ENCODE results near the gene CACNA1C.

The CACNA1C gene

DNA sequence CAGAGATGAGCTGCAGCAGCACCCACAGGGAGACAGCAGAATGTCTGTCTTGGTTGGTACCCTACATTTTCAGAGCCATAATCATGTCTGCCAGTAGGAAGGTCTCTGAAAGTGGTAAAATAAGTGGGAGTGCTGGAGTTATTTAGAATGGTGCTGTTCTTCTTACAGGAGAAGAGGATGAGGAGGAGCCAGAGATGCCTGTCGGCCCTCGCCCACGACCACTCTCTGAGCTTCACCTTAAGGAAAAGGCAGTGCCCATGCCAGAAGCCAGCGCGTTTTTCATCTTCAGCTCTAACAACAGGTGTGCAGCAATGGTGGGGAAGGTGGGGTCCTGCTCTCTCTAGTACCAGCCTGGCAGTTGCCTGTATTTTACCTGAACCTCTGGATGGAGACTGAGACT lies 540.3 kb downstream of the CACNA1C start:
- no peak for DNase-seq (ENCODE audit: low read depth)

DNA sequence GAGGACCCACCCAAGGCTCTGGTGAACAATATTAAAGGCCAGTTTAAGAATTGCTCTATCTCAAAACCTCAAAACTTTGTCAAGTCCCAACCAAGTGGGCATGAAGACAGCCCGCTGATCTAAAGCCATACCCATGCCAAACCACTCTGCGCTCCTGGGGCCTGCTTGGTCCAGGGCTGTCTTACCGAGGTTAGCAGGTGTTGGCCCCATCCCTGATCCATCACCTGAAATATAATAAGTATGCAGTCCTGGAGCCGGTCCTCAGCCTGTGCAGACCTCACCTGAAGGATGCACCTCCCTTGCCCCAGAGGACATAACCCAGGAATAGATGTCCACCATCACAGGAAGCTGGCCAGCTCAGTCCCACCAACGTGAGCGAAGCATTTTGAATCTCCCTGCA lies 543.7 kb downstream of the CACNA1C start:
- DNase-seq (ENCODE audit: low read depth): no peak

DNA sequence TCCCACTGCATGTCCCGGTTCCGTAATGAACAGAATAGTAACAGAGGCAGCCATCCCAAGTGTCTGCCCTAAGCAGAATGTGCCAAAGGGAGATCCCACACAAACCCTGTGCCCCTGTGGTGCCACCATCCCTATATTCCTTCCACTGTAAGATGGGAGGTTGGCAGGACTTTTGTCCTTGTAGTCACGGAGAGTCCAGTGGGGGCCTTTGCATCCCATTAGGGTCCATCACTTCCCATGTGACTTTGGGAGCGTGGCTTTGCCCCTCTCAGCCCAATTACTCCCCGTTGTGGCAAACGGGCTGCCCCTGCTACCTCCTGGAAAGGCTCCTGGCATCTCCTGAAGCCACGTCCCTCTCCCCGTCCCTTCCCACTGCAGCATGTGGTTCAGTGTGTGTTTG lies 552.5 kb downstream of the CACNA1C start:
- no peak for DNase-seq (ENCODE audit: low read depth)

DNA sequence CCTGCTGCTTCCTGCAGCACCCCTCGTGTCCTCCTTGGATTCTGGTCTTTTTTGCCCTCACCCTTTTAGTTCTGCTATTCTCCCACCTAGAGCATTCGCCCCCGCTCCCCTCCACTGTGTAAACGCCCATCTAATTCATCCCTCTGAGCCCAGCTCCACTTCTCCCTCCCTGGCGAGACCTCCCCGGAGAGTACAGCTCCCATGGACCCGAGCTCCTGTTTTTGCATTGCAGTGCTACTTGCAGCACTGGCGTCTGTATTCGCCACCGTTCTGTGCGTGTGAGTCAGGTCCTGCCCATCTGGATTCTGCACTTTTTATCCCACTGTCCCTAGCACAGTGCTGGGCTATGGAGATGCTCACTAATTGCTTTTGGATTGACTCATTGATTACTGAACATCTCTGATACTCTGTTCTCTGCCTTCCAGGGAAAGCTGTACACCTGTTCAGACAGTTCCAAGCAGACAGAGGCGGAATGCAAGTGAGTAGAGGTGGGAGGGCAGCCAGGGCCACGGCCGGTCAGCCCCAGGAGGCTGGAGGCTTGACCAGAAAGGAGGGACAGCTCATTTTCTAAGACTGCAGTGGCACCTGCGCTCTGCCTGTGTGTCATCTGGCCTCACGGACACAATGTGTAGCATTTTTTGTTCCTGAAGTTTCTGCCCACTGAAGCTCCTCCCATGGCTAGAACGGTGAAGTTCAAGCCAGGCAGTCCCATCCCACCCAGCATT lies 553.6 kb downstream of the CACNA1C start:
- DNase-seq (ENCODE audit: low read depth): no peak

- DNase-seq (ENCODE audit: low read depth): no peak
Observed at GRCh38 chr12:2607881-2608607, 555.3 kb downstream of the CACNA1C start.

DNA sequence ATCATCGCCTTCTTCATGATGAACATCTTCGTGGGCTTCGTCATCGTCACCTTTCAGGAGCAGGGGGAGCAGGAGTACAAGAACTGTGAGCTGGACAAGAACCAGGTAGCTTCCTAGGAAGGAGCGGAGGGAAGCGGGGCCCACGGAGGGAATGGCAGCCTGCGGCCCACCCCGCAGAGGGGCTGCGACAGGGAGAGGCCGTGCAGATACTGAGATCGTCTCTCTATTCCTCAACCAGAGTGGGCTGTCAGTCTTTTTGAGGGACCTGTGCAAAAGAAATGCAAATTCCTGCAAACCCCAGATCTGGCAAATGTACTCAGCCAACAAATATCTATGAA lies 555.8 kb downstream of the CACNA1C start:
- no peak for DNase-seq (ENCODE audit: low read depth)

- DNase-seq (ENCODE audit: low read depth): no peak
Observed at GRCh38 chr12:2609020-2609419, 556.2 kb downstream of the CACNA1C start.

DNA sequence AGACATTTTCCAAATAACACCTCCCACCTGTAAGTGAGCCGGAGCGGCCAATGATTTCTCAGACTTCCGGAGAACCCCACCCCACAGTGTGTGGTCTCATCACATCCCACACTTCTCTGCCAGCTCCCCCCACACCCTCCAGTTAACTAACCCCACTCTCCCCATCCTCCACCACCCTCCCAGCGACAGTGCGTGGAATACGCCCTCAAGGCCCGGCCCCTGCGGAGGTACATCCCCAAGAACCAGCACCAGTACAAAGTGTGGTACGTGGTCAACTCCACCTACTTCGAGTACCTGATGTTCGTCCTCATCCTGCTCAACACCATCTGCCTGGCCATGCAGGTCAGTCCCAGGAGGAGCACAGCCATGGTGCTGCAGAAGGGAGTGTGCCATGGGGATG lies 557.6 kb downstream of the CACNA1C start:
- no peak for DNase-seq (ENCODE audit: low read depth)

- DNase-seq (ENCODE audit: low read depth): no peak
Observed at GRCh38 chr12:2613326-2614073, 560.7 kb downstream of the CACNA1C start.

- no peak for DNase-seq (ENCODE audit: low read depth)
Observed at GRCh38 chr12:2614341-2614740, 561.6 kb downstream of the CACNA1C start.

DNA sequence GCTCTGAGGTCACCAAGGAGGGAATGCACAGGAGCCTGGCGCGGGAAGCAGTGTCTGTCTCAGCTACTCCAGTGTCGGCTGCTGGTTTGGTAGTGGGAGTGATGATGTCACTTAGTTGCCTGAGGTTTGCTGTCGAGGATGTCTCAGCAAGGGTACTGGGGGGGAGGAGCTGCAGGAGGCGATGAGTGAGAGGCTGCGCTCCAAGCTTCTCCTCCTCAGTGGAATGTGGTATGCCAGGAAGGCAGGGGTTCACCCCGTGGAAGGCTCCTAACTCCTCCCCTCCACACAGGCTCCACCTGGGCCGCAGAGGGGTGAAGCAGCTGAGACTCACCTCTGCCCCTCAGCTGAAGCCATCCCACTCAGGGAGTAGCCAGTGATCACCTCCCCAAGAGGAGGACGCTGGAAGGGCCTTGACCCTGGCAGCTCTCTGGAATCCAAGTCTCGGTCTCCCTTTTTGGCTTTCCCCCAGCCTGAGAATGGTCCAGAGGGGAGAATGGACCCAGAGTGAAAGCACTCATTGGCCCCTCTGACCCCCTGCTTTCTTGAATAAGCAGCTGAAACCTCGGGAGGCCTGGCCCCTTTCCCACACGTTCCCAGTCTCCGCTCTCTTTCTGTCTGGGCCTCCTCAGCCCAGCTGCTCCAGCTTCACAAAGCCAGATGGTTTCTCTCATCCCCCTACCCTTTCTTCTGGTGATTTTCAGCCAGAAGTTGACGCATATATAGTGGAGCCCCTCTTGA lies 563.0 kb downstream of the CACNA1C start:
- DNase-seq (ENCODE audit: low read depth): no peak

GRCh38 chr12:2616763-2617162 lies 564.0 kb downstream of the CACNA1C start:
- no peak for DNase-seq (ENCODE audit: low read depth)

GRCh38 chr12:2617365-2617764 lies 564.6 kb downstream of the CACNA1C start:
- DNase-seq (ENCODE audit: low read depth): no peak

- no peak for DNase-seq (ENCODE audit: low read depth)
Observed at GRCh38 chr12:2618291-2618995, 565.7 kb downstream of the CACNA1C start.

GRCh38 chr12:2619136-2619535 lies 566.3 kb downstream of the CACNA1C start:
- no peak for DNase-seq (ENCODE audit: low read depth)

- DNase-seq (ENCODE audit: low read depth): no peak
Observed at GRCh38 chr12:2622460-2622859, 569.7 kb downstream of the CACNA1C start.

DNA sequence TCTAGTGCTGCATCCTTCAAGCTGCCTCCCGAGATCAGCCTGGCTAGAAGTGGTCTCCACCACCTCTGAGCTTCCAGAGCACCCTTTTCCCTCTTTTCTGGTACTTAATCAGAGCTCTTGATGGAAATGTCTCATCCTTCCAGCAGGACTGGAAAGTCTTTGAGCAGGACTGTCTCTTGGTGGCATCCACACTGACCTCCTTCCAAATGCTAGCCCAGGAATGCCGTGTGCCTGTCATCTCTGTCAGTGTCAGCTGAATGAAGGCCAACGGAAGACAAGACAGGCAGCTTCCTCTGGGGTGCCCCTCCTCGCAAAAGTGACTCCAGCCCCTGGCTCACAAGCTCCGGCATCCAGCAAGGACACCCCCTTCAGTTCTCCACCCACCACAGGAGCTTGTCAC lies 570.7 kb downstream of the CACNA1C start:
- DNase-seq (ENCODE audit: low read depth): no peak

DNA sequence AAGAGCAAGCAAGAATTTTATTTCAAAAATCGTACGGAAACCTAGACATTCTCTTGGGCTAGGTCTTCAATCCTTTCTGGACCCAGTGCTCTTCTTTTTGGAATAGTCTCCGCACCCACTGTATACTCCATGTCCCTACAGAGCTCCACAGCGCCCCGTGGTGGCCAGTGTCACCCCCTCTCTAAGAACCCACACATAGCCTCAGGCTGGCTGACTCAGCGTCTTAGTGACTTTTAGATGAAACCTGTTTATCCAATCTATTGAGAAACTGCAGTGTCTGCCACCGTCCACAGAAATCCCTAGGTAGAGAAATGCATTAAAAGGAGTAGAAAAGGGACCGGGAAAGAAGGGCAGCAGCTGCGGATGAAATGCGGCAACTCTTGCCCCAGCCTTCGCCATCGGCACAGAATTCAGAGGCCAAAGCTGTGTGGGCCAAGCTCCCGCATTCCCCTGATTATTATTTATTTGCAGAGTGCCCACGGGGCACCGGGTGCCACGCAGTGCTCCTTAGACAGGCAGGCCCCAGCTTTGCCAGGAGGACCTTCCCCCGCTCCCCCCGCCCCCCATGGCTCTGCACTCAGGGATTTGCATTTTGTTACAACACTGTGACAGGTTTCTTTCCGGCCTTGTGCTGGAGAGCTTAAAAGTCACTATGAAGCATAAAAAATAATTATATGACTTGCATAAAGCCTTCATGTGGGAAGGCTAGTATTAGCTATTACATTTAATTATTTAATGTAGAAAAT lies 571.9 kb downstream of the CACNA1C start:
- DNase-seq (ENCODE audit: low read depth): no peak

- DNase-seq (ENCODE audit: low read depth): no peak
Observed at GRCh38 chr12:2625289-2625612, 572.5 kb downstream of the CACNA1C start.

DNA sequence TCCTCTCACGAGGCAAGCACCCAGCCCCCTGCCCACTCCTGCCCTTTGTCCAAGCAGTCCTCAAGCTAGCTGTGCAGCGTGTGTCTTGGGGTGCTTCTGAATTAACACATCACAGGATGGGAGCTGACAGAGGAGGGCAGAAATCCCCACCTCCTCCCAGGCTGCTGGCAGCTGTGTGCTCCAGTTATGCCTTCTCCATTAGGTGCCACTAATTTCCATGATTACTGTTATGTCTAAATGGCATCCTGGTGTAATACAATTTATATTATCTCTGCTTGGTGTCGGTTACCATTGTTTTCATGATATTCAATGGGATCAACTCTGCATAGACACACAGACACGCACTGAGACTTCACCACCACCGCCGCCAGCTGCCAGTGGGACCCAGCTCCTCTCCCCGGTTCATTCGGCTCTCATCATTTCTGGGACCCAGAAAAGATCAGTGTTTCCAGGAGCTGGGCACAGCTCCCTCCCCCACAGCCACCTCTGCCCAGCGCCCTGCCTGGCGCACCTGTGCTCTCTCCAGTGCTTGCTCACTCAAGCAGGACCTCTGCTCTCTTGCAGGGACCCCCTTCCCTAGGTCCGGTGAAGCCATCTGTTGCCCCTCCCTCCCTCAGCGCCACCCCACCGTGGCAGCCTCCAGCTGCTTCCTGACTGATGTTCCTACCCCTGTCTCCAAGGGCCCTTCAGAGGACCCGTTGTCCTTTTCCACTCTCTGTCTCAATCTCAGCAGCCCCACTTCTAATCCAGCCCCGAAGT lies 574.5 kb downstream of the CACNA1C start:
- no peak for DNase-seq (ENCODE audit: low read depth)

GRCh38 chr12:2627835-2628191 lies 575.0 kb downstream of the CACNA1C start:
- DNase-seq (ENCODE audit: low read depth): no peak

All from stimulated activated CD8-positive, alpha-beta memory T cell treated with anti-CD3 and anti-CD28 coated beads, Interleukin-15, amount 100 ng/mL, for 24 hours (primary cell).